GM19351 (cell line): ENCODE data around the gene TEX22.

Experiments
- ATAC-seq: cut with Tn5 transposase; IDR thresholded peaks from one replicate; pipeline ENCODE4 v1.9.1; 2021; ENCODE audit warnings: mild to moderate bottlenecking, moderate library complexity; ENCODE audit not compliant: unreplicated experiment

The TEX22 gene

DNA sequence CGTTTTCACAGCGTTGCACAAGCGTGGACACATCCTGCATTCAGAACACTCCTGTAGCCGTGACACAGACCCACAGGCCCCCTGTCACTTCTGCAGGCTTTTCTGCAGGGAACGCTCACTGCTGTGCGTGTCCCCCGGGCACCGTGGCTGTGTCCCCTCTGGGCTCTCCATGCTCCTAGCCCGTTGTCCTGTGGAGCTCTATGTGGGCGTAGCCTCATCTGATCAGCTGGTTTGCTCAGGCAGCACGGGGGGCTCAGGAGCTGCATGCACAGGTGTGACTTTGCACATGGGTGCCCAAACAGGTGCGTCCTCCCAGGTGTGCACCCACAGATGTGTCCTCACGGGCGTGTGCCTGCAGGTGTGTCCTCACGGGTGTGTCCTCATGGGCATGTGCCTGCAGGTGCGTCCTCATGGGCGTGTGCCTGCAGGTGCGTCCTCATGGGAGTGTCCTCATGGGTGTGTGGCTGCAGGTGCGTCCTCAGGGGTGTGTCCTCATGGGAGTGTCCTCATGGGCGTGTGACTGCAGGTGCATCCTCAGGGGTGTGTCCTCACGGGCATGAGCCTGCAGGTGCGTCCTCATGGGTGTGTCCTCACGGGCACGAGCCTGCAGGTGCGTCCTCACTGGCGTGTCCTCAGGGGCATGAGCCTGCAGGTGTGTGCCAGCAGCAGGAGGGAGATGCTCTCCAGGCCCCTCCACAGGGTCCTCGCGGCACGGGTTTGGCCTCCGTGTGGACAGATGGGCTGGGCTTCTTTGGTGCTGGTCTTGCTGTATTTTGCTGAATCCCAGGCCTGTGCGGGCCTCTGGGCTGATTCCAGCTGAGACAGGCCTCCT is 38.8 kb downstream of the TEX22 start:
- no peak for ATAC-seq

DNA sequence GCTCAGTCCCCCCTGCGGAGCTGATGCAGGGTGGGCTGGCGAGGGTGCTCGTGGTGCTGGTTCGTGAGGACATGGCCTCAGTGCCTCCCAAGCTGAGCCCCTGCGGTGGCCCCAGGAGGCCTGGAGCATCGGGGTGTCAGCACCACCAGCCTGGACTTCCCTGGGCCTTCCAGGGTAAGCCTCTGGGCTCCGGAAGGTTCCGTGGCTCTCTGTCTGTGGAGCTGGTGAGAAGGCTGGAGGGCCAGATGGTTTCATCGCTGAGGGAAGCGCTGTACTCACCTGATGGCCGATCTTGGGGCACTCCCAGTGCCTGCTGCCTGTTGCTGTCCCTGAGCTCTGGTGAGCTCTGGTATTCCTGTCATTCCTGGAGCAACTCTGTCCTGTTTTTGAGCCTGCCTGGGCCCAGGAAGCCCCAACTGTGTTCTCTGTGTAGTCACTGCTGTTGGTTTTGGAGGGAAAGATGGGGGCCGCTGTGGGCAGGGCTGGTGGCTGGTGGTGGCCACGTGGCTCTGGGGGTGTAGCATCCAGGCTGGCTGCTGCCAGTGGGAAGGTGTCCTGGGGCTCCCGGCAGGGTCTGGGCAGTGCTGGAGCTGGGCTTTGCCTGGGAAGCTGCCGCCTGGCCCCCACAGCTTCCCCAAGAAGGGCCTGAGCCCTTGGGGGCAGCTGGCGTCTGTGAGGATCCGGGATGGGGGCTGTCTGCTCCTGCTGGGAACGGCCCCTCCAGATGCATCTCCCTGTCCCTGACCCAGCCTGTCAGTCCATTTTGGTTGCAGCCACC is 39.6 kb downstream of the TEX22 start:
- ATAC-seq: no peak

DNA sequence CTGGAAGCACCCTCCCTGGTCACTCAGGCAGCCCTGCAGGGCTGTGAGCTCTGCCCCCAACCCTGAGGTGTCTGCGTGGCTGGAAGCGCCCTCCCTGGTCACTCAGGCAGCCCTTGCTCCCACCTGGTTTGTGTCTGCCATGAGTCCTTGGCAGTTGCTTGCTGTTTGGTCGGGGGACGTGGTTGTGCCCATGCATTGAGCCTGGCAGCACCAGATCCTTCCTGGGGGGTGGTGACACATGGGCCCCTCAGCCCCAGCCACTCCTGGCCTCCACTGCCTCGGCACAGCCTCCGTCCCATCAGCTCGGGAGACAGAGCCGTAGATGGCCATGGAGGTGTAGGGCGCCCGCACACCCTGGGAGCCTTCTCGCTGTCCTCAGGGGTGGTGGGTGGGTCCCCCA is 40.8 kb downstream of the TEX22 start:
- no peak for ATAC-seq

DNA sequence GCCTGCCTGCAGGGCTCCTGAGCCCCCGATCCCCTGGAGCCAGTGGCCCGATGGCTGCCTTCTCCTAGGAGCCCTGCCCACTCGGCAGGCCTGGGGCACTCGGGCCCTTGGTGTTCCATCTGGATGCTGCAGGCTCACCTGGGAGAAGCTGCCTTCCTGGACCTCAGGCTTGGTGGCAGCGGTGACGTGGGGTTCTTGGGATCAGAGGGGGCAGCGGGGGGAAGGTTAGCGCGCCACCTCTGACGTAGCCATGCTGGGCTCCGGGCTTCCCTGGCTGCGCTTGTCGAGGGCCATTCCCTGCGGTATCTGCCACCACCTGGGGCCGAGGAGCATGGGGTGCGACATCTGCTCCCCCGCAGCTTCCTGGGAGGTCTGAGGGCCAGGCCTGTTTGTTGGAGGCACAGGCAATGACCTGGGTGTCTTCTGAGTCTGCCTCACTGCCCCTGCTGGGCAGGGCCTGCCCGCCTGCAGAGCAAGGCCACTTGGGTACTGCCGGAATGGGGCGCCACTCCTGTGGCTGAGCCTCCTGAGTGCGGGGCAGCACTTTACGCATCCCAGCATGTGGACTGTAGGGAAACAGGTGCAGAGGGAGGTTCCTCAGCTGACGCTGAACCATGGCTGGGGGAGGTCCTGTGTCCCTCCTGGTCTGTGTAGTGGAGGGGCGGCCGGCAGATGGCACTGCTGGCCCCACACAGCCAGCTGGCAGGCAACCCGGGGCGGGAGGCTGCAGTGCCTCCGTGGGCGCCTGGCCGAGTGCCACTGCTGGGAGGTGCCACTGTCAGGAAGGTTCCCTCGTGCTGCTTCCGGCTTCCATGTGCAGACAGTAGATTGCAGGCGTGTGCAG is 41.6 kb downstream of the TEX22 start:
- no peak for ATAC-seq

DNA sequence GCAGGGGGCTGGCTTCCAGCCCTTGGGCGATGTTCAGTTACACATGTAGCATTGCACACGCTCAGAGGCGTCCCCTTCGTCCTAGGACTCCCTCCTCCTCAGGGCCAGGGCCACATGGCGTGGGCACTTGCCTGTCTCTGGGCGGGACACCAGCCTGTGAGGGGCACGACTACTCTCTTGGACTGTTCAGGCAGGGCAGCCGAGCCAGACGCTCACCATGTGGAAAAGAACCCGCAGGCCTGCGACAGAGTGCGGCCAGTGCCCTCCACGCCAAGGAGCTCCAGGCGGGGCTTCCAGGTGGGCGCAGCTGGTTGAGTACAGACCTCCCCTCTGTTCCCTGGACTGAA is 42.2 kb downstream of the TEX22 start:
- no peak for ATAC-seq

DNA sequence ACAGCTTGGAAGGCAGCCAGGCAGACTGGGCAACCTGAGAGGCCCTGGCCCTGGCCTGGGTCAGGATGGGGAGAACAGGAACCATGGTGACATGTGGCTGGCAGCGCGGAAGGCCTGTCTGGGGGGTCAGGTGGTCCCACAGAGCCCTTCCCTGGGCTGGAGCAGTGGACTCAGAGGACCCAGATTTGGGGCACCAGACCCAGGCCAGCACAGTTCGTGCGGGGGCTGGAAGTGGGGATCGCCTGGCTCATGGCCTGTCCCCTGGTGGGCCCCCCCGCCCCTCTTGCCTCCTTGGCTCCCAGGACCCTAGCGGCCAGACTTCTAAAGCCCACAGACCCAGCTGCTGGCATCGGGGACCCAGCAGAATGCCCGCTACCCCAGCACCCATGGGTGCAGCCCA is 42.7 kb downstream of the TEX22 start:
- no peak for ATAC-seq

DNA sequence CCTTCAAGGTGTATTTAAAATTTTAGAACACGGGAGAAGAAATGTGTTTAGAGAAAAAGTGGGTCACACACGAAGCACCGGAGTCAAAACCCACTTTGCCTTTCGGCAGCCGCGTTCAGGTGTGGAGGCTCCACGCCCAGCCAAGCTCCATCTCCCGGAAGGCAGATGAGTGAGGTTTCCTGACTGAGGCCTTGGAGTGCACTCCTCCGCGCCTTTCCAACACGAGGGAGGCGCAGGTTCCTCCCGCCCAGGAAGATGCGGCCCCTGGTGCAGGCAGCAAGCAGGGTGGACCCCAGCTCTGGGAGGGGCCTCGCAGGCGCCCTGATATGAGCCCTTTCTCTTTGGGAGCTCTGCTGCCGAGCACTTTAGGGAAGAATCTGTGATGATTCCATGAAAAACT is 43.8 kb downstream of the TEX22 start:
- ATAC-seq: no peak

DNA sequence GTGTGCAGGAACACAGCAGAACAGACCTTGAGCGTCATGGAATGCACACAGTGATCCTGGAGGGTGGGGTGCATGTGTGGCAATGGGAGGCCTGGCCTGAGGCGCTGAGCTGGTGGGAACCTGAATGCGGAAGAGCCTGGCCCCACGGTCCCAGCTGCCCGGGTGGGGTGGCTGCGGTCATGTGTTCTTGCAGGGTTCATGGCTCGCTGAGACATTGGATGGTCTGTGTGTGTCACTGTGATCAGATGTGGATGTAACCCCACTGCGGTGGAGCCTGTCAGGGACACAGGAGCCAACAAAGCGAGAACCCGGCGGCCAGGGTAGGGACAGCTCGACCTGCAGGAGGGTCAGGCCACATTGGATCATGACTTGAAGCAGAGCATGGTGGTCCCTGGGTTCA is 44.5 kb downstream of the TEX22 start:
- no peak for ATAC-seq

DNA sequence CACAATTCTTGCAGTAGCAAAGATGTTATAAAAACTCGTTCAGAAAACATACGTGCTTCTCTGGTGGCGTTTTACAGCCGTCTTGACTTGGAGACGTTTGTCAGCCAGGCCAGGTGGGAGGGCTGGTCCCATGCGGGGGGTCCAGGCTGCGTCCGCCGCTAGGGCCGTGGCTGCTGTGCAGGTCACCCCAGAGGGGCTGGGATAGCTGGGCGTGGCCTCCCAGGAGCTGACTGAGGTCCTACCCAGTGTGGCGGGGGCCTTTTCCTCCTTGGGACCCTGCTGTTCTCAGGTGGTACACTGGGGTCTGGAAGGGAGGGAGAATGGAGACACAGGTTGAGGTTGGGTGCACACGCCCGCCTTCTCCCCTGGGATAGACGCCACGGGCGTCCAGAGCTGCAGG is 46.5 kb downstream of the TEX22 start:
- ATAC-seq: no peak

DNA sequence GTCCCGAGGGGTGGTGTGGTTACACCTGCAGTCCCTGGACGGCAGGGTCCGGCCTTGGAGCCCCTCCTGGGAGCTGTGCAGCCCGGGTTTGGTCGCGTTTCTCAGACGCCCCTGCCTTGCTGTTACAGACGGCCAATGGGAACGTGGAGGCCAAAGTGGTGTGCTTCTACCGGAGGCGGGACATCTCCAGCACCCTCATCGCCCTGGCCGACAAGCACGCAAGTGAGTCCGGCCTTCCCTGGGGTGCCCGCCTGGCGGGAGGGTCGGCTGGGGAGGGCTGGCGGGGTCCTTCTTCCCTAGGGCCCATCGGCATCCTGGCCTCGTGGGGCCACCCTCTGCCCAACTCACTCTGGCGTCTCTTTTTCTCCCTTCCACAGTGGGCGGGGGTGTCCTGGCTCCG is 47.0 kb downstream of the TEX22 start:
- ATAC-seq: no peak

DNA sequence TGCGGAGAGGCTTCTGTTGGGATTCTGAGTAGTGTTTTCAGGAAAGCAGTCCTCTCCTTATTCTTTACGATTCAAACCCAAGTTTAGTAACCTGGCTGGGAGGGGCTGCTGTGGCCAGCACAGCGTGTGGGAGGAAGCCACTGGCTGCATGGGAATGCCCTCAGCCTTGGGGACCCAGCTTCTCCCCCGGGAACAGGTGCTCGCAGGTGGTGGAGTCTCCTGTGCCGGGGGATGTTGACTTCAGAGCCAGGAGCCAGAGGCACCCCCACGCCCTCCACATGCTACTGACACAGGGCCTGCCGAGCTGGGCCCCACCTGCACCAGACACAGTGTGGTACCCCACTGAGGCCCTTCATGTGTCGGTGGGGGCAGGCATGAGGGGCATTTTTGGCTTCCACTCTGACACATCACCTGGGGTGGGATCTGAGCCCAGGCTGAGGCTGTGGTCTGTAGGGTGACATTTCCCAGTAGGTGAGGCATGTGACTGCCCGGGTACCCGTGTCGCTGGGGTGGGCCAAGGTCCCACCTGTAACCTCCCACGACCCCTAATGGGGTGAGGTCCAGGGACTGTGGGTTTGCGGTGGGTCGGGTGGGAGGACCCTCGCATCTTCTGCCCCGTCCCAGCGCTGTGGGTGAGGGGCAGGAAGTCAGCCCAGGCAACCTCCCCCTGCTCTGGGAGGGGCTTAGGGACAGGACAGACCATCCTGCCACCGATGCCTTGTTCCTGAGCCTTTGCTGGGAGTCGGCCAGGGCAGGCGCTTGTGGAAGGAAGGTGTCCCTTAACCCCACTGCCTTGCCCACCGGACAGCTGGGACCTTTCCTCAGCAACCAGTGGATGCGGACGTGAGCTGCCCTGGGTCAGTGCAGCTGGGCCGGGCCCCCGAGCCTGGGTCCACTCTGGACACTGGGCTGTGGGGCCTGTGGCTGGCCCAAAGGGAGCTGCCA is 47.8 kb downstream of the TEX22 start:
- ATAC-seq: no peak

DNA sequence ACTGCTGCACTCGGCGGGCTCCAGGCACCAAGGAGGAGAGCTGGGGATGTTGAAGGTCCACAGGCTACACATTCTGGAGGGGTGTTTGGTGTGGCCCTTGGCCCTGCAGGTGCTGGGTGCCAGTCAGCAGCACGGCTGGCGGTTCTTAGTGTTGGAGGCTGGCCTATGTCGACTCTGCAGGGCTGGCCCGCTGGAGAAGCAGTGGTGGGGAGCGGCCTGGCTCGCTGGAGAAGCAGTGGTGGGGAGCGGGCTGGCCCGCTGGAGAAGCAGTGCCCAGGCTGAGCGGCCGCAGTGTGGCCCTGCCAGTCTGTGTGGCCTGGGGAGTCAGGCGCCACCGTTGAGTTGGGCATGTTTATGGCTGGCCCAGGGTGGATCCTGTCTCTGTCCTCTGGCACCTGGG is 48.6 kb downstream of the TEX22 start:
- ATAC-seq: no peak

DNA sequence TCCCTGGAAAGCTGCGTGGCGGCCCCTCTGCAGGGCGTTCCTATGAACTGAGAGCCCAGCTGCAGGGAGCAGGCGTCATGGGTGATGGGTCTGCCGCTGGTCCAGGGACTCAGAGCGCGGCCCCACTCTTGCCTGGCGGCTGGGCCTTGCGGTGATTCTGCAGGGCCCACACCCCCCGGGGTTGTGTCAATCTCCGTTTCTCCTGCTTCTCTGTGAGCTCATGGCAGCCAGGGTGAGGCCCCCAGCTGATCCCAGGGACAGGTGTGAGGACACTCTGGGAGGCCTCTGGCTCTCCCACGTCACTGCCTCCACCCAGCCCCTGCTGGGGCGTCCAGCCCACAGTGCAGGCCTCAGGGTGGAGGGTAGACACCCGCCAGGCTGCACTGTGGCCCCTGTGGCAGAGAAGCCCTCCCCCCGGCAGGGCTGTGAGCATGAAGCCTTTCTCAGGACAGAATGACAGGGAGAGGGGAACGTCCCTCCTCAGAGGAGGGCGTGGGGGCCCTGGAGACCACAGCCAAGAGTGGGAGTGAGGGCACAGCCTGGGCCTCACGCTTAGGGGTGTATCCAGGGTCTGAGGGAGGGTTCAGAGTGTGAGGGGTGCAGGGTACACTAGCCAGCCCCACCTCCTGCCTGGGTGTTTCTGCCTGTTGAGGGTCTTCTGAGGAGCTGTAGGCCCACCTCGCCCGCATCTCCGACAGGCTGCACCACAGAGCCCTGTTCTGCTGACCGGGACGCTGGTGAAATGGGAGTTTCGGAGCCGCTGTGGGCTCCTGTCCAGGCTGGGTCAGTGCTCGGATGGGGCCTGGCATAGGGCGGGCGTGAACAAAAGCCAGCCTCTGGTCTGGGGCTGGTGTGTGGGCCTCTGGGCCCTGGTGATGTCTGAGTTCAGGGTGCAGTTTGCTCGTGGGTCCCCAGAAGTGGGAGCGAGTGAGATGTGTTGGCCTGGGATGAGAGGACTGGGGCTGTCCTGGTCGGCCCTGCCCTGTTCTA is 49.6 kb downstream of the TEX22 start:
- no peak for ATAC-seq

DNA sequence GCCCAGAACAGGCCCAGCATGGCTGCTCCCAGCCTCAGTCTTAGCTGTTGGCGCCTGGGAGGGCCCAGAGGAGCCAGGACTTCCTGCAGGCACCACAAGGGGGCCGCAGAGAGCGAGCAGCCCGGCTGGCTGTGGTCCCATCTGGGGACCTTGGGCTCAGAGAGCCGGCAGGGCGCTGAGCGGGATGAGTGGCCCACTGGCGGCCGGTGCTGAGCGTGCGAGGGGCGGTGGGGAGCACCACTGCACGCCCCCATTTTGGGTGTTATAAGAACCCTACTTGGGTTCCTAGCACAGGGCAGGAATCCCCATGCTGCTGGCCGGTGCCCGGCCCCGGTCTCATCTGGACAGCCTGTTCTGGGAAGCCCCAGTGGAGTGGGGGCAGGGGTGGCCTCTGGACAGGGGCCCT is 50.4 kb downstream of the TEX22 start:
- no peak for ATAC-seq

DNA sequence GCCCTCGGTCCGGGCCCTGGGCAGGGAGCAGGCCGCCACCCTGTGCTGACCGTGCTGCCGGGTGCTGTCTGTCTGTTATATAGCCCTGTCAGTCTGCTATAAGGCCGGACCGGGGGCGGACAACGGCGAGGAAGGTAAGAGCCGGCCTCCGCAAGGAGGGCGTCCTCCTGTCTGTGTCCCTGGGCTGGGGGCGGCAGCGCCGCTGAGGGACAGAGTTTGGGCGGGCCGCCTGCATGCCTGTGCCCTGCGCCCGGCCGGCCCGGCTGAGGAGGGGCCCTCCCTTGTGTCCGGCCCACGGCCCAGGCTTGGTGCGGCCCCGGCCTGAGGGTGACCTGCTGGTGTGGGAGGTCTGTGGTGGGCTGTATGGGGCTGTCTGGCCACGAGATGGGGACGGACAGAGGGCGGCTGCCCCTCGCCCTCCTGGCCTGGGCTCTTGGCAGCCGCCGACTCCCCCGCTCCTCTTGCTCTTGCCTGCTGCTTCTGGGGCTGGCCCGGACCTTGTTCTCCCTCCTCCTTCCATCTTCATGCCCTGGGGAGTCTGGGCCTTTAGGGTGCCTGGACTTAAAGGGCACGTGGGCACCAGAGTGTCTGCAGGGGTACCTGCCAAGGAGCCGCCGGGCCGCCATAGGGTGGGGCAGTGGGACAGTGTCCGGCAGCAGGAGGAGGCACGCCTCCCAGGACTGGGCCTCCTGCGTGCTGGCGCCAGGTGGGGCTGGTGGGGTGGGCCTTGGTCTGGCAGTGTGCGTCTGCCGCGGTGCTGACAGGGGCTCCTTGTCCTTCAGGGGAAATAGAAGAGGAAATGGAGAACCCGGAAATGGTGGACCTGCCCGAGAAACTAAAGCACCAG is 51.2 kb downstream of the TEX22 start:
- ATAC-seq: no peak

DNA sequence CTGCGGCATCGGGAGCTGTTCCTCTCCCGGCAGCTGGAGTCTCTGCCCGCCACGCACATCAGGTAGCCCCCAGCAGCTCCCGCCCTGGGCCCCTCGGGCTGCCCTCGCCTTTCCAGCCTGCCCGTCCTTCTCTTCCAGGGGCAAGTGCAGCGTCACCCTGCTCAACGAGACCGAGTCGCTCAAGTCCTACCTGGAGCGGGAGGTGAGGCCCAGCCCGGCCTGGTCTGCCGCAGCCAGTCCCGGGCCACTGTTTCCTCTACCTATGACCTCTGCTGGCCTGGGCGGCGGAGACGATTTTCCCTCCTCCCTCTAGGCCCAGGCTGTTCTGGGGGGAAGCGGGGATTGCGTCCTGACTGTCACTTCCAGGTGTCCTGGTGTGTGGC is 51.8 kb downstream of the TEX22 start:
- ATAC-seq: no peak

DNA sequence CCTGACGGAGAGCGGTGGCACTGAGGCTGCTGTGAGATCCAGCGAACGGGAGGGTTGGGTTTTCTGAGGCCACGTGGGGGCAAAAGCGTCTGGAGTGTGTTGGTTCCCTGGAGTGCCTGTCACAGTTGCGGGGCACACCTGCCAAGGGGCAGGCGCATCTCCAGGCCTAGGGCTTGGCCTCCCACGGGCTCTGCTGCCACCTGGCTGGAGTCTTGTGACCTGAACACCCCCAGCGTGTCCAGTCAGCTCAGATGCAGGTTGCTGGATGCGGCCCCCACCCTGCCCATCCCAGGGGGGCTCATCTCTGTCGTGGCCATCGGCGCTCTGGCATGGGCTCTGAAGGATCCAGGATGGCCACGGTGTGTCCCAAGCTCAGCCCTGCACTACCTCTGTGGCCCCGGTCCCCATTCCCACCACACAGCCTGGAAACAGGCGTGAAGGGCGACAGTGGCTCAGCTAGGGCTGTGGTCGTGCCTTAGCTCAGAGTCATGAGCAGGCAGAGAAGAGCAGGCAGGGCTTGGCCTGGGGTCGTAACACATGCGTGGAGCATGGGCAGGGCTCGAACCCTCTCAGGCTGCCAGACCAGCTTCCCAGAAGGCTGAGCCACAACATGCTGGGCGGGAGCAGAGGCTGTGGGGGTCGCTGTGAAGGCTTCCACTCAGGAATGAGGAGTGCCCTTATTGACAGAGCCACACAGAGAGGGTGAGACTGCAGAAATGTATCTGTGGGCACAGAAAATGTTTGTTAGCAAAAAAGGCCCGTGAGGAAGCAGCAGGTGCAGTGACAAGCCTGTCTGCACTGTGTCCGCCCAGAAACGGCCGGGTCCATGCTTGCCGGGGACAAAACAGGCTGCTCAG is 52.8 kb downstream of the TEX22 start:
- no peak for ATAC-seq
